GM18511 (cell line): Measurements from ENCODE around the gene OTOP3.
"Not testable (repeated sequence)": the region's sequence is repeated elsewhere in the genome, so short reads cannot be mapped to it uniquely, and the experiment has no call there.

Experiments used
- ATAC-seq: cut with Tn5 transposase; IDR thresholded peaks from one replicate; pipeline ENCODE4 v1.9.1; 2021; ENCODE audit warnings: mild to moderate bottlenecking, moderate library complexity; ENCODE audit not compliant: unreplicated experiment

The OTOP3 gene

DNA sequence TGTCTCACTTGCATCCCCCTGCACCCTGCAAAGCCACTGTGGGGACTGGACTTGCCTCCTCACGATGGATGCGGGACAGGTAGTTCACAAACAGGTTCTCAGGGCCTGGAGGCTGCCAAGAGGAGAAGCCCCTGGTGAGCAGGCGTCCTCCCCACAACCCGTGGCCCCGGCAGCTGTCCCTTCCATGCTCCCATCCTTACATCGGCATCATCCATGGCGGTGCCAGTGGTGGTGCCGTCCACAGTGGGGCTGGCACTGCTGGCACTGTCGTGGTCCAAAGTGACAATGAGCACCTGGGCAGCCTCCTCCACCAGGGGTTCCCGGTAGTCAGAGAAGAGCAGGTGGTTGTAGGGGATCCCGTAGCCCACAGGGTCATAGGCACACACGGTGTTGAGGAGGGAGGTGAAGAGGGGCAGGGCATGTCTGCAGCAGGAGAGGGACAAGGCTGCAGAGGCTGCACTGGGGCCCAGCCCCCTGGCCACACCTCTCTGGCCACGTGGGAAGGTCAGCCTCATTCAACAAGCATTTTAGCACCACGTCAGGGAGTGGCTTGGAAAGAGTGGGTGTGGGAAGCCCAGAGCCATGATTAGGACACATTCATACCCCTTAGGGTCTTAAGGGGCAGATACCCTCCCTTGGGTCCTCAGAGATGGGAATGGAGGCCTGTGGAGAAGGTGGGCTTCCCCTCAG, 24.3 kb downstream of the OTOP3 start:
- ATAC-seq, result no peak

DNA sequence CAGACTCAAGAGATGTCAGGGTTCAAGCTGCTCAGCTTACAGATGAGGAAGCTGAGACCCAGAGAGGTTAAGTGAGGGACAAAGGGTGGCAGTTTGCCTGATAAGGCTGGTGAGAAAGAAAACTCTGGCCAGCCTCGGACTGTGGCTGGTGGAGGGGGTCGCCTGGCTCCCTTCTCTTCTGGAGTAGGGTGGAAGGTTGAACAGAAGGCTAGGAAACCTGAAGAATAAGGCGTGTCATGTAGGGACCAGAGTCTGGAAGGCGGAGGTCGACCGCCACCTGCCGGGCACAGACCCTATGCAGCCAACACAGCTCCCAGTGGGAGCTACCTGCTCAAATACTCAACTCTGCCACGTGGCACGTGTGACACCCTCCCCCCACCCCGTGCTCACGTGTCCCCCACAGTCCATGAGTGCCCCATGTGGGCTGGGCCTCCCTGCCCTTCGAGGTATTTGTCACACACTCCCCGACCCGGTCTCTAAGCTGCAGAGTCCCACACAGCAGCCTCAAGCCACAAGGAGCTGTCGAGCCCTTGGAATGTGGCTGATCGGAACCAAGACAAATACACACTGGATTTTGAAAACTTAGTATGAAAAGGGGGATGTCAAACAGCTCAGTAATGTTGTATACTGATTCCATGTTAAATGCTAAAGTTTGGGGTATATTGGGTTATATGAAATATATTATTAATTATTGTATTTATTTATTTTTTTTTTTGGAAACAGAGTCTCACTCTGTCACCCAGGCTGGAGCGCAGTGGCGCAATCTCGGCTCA, 25.1 kb downstream of the OTOP3 start:
- ATAC-seq, result no peak

DNA sequence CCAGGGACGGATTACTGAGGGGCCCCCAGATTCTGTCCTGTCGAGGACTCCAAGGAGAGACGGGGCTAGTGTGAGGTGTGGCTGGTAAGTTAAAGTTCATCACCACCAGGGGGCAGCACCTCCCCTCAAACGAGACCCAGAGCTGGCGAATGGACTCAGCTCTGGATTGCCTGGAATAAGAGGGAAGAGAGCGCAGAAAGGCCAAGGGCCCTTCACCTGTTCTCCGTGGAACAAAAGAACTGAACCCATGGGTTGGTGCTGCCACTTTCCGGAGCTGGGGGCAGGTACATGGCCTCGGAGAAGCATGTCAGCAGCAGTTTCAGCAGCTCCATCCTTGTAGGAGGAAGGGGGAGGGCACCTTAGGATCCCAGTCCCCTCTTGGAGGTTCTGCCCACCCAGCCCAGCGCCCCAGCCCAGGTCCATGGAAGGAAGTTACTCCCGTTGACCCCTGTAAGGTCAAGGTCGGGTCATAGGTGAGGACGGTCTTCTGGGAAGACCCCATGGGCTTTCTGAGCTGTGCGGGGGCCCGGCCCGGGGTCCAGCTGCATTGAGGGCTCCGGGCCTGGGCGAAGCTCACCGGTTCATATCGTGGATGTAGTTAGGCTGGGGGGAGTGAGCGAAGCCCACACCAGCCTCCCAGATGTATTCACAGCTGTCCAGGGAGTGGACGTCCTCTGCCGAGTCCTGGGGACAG, 26.1 kb downstream of the OTOP3 start:
- no peak for ATAC-seq

DNA sequence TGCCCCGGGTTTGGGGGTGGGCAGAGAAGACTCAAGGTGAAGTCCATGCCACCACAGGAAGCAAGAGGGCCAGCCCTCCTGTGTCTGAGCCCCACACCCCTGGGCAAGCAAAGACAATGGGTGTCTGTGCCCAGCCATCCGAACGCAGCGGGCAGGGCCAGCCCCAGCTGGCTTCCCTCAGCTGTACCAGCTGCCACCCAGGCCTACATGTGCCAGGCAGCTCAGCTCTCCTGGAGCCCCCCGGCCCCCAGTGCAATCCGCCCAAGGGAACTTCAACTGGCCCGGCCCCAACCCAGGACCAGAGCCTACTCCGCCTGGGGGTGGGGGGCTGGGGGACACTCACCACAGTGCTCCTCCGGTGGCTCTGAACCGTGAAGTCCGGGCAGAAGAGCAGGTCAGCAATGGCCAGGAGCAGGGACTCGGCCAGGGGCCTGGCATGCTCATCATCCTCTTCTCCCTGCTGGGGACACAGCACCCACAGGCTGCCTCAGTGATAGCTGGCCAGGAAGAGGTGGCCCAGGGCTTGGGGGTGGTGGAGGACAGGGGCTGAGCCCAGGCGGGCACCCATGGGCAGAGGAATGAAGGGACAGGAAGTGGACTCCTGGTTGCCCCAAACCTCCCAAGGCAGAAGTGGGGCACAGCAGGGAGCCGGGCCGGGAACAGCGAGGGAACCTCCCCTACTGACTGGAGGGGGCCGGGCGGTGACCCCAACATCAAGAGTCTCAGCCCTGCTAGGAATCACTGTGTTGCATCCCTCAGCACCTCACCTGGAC, 27.1 kb downstream of the OTOP3 start:
- no peak for ATAC-seq

DNA sequence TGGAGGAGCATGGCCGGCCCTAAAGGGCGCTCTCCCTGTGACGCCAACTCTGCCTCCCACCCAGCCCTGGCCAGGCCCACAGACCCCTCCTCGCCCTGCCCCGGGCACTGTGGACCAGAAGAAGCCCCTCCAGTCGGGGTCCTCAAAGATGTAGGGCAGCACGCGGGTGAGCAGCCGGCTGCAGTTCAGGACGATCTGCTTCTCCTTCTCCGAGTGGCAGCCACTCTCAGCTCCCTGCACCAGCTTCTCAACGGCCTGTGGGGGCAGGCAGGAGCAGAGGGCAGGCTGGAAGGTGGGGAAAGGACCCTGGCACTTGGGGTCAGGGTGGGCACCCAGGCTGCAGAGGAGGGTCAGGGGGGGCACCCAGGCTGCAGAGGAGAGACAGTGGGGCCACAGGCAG, 28.0 kb downstream of the OTOP3 start:
- ATAC-seq, result no peak

DNA sequence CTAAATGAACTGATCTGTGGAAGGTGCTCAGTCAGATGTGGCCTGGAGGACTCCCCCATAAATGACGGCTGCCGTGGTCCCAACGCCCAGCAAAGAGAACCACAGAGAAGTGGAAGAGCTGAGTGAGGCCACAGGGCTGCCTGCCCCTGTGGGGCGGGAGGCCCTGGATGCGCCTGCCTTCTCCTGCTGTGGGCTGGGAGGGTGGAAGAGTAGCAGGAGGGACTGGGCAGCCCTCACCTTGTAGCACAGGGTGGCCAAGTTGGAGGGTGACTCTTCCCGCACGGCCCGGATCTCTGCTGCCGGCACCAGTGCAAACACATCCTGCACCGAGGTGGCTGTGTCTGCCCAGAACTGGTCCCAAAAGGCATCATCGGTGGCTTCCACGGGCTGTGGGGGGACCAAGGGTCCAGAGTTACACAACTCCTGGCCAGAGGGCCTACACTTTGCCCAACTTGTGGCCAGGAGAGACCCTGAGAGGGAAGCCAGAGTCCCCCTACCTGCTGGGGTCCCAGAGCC, 28.6 kb downstream of the OTOP3 start:
- no peak for ATAC-seq

DNA sequence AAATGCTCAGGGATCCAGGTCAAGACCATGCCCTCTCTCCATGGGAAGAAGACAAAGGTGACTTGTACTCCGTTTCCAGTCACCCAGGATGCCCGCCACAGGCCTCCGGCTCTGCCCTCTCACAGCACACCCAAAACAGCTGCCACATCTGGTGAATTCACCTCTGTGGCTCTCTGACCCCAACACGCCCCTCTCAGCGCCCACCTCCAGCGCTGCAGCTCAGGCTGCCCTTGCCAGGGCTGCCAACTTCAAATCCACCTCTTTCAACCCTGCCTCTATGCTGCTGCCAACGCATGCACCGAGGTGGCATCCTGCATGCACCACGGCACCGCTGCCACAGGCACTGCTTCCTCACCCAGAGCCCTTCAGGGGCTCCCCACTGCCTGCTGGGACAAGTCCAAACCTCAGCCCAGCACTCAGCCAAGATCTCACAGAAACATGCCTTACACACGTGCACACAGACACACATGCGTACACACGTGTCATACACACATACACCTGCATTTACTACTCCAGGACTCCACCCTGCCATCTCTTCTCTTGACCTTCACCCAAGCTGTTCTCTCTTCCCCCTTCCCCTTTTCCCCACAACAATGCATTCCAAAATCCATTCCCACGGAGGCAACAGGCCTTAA, 29.4 kb downstream of the OTOP3 start:
- ATAC-seq, result no peak

DNA sequence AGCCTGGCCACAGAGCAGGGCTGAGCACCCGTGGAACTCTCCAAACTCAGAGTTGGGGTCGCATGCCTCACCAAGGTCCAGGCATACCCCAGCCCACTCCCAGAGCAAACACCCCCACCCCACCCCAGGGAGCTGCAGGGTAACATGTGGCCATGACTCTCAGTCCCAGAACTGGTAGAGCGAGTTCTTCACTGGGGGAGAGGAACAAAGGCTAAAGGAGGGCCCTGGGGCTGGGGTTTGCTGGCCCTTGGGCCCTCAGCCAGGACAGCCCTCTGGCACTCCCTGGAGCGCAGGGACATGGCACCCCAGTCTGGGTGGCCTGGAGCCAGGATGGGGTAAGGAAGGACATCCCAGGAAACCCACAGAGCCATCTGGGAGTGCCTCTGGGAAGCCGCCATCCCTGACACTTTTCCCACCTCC, 32.7 kb downstream of the OTOP3 start:
- no peak for ATAC-seq

DNA sequence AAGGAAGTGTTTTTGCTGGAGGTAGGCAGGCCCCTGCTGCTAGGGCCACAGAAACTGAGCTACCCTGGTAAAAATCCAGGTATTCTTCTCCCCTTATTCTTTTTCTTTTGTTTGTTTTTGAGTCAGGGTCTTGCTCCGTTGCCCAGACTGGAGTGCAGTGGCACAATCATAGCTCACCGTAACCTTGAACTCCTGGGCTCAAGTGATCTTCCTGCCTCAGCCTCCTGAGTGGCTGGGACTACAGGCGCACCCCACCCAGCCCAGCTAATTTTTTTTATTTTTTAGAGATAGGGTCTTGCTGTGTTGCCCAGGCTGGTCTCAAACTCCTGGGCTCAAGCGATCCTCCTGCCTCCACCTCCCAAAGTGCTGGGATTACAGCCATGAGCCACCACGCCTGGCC, 33.8 kb downstream of the OTOP3 start:
- ATAC-seq, result not testable (repeated sequence)

DNA sequence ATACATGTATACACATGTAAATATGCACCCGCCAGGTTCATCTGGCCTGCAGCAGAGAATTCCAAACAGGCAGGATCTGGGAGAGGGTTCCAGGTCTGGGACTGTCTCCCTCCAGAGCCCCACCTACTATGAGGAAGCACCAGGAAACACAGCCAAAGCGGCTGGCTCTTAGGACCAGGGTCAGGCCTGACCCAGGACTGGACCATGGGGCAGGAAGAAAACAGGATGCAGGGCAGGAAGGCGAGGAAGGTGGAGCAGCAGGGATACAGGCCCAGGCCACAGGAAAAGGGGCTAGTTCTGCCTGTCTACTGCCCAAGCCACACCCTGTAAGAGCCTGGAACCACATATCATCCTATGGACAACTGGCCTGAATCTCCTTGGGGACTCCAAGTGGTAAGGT, 34.7 kb downstream of the OTOP3 start:
- ATAC-seq, result no peak

DNA sequence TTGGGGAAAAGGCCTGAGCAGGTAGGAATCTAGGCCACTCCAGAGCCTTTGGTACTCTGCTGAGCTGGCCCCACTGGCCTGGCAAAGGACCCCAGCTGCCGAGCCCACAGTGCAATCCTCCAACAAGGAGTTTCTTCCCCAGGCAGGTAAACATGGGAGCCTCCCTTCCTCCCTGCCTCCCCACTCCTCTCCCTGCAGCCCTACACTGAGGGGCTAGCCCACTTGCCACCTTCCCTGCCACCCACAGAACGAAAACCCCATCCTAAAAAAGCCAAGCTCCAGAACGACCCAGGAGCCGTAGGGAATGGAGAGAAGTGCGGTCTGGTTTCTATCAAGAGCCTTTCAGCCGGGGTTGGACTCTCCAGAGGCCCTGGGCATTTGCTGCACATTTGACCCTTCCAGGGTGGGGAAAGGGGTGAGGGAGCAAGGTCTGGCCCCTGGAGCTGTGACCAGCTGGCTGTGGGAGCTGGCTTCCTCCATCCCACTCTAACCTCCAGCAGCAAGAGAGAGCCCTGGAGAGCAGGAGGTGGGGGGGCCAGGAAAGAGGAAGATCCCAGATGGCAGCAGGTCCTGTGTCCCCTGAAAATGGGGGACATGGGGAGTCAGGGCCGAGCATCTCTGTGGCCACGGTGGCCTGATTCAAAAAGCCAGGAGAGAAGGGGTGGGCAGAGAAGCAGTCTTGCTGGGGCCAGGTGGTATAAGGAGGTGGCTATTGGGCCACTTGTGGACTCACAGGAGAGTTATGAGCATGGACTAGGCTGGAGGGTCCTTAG, 35.6 kb downstream of the OTOP3 start:
- ATAC-seq, result no peak

DNA sequence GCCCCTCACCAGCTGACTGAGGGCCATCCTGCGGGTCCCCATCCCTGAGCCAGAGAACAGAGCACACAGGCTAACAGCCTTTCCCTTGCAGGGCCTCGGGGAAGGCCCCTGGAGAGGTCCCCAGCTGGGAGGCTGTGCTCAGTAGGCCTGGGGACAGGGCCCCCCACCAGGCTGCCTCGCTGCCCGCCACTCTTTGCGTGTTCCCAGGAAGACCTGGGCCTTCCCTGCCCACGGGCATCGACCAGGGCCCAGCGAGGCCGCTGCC, 36.1 kb downstream of the OTOP3 start:
- no peak for ATAC-seq

DNA sequence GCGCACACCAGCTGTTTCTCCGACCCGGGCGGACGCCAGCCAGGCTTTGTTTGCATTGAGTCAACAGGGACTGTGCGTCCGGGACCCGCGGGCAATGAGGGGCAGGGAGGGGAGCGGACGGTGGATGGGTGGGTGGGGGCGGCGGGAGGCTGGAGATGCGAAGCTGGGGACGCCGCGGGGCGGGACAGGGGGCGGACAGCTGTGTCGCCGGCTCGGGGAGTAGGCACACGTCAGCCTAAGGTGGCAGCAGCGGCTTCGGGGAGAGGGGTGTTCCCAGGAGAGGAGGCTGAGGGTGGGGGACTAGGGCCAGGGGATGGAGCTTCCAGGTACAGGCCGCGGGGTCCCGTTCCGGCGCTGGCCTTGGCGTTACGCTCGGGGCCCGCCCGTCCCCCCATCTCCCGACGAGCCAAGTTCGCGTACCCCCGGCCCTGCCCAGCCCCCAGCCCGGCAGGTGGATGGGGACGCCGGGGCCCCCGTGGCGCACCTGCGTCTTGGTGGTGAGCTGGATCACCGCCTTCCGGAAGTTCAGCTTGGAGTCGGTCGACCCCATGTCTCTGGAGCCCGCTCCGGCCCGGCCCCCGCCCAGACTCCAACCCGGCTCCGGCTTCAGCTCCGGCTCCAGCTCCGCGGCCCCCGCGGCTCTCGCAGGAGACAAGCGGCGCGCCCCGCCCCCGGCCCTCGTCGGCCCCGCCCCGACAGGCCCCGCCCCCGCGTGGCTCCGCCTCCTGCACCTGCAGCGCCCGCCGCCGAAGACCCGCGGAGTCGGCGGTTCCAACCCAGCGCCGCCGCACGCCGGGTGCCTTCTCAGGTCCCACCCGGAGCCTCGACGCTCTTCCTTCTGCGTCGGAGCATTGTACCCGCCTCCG, 36.6 kb downstream of the OTOP3 start, which contains the start of gene HID1:
Gene HID1, minus strand, starts transcription at position 653 of the 866 bp plus-strand sequence. Its CDS starts 103 bp downstream, at position 550.
- no peak for ATAC-seq

DNA sequence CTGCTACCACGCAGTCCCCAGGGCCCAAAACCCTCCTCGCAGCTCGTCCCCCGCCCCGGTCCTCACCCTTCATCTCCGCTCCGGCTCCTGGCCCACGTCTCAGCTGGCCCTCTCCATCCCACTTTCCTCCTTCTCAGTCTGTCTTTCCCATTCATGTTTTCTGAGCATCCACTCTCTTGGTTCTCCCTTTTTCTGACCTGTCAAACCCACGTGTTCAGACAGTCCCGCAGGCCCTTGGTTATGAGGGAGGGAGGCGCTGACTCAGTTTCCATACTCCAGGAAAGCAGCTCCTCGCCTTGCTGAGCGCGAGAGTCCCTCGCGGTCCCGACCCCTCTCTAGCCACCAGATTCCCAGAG, 37.3 kb downstream of the OTOP3 start:
- no peak for ATAC-seq

DNA sequence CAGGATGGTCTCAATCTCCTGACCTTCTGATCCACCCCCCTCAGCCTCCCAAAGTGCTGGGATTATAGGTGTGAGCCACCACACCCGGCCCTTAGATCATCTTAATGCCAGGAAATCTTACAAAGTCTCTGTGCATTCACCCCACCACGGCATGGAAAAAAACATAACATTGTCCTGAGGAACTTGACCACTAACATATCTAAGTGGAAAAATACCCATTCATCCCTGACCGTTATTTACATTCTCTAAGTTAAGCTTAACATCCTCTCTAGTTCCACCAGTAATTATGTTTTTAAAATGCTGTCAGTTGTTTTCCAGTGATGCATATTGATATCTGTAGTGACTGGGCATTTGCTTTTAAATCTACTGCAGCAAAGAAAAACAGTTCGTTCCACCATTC, 40.2 kb downstream of the OTOP3 start:
- ATAC-seq, result no peak

DNA sequence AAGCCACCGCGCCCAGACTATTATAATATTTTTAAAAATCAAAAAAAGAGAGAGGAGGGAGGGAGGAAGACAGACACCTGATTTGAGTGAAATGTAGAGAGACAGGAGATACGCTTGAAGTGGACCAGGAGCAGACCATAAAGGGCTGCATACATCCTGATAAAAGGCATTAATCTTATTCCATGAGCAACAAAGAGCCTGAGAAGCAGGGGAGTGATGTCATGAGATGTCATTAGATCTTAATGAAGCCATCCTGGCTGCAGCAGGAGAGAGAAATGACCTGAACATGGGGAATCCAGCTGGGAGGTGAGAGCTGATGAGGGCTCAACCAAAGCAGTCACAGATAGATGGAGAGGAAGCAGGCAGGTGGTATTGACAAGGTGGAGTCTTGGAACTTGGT, 42.1 kb downstream of the OTOP3 start:
- no peak for ATAC-seq

DNA sequence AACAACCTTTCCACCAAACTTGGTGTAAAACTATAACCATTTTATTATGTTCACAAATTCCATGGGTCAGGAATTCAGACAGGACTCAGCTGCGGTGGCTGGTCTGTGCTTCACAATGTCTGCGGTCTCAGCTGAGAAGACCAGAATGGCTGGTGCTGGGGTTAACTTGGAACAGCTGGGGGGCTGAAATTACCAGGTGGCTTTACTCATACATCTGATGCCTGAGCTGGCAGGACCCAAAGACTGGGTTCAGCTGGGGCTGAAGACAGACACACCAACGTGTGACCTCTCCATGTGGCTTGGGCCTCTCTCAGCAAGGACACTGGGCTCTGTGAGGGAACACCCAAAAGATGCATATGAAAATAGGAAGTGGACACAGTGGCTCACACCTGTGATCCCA, 42.5 kb downstream of the OTOP3 start:
- no peak for ATAC-seq

DNA sequence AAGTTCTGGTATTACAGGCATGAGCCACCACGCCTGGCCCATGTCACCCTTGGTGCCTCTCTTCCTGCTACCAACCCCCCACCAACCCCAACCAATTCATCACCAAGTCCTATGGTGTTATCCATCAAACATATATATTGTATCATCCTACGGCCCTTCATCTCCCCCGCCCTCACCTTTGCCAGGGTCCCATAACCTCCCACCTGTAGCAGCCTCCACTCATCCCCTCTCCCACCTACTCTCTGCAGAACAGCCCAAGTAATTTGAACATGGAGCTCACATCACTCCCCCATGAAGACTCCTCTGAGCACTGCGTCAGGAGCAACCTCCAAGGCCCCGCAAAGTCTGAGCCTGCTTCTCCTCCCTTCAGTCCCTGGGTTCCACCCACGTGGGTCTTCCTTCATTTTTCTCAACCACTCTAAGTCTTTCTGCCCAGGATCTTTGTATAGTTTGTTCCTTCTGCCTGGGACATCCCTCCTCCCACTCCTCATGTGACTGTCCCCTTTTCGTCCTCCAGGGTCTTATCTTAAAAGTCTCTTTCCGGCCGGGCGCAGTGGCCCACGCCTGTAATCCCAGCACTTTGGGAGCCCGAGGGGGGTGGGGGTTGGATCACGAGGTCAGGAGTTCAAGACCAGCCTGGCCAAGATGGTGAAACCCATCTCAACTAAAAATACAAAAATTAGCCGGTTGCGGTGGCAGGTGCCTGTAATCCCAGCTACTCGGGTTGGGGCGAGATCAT, 43.9 kb downstream of the OTOP3 start:
- no peak for ATAC-seq
